GM21390 (cell line): ENCODE measurements around the gene SNX15.

Experiments
- ATAC-seq: cut with Tn5 transposase; IDR thresholded peaks from one replicate; pipeline ENCODE4 v1.9.1; 2021; ENCODE audit not compliant: unreplicated experiment

The SNX15 gene

DNA sequence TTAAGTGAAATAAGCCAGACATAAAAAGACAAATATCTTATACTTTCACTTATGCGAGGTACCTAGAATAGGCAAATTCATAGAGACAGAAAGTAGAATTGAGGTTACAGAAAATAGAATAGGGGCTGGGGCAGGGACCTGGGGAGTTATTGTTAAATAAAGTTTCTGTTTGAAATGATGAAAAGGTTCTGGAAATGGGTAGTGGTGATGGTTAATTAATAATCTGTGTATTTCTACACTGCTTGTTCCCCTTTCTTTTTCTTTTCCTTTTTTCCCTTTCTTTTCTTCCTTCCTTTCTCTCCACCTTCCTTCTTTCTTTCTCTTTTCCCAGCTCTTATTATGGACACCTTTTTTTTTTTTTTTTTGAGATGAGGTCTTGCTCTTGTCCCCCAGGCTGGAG is 28.3 kb downstream of the SNX15 start:
- no peak for ATAC-seq

DNA sequence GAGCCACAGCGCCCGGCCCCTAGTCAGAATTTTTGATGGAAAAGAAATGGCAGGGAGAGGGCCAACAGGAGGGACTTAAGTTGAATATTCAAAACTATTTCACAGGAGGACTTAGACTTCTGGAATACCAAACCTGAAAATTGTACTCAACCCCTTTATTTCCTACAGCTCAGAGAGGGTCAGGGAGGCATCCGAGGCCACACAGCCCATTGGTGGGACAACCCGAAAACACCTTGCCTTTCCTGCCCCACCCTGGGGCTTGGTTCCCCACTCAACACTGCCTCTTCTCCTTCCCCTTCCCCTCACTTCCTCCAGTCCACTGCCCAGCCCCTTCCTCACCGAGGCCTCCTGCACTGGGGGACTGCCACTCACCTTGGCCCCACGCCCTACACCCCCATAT is 29.8 kb downstream of the SNX15 start:
- no peak for ATAC-seq

DNA sequence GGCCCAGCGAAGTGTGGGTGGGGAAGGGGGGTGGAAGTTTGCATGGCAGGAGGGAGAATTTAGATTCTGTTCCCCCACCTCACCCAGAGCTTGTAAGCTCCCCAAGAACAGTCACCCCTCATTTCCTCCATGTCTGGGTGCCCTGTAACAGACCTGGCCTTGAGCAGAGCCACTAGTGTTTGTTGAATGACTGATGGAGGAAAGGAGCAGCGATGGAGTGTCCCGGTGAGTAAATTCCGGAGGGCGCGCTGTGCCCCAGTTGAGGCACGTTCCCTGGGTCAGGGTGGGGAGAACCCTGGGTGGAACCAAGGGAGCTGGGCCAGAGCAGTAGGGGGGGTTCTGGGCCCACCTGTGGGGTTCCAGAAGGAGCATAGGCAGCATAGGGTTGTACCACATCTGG is 30.3 kb downstream of the SNX15 start:
- ATAC-seq, result no peak

DNA sequence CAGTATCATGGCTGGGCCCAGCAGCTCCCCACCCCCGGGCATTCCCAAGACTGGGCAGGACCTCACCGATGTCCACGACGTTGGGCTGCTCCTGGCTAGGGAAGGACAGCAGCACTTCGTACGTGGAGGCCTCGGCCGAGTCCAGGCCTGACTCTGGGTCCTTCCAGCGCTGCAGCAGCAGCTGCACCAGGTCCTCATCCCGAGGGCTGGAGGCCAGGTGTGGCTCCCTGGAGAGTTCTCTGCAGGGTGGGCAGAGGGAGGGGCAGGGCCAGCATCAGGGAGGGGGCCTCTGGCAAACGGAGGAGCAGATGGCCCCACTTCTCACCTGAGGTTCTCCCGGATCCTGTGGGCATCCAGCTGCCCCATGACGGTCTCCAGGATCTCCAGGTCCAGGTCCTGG is 30.8 kb downstream of the SNX15 start:
- no peak for ATAC-seq

DNA sequence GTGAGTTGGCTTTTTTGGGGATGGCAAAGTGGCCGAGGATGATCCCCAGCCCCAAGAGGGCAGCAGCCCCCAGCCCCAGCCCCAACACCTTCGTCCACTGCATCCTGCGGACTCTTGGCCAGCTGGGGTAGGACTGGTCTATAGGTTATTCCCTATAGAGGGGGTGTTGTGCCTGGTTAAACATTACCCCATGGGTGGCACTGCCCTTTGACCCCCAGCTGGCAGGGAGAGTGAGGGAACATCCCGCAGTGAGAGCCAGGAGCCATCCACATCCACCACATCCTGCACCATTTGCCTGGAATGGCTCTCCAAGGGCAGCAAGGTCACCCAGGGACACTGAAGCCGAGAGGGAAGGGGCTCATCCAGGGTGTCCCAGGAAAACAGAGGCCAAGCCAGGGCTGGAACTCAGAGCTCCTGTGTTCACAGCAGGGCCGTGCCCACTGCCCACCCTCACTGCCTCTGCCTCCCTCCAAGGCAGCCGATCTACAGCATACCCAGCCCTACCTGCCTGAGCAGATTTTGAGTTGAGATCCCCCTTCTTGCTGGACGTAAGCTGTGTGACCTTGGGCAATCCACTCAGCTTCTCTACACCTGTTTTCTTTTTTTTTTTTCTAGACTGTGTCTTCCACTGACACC is 31.3 kb downstream of the SNX15 start, which contains the start of gene NAALADL1:
NAALADL1 (minus strand) TSS at position 135 of the 636 bp plus-strand sequence; CDS start at position 103, 32 bp downstream.
- ATAC-seq, result no peak

DNA sequence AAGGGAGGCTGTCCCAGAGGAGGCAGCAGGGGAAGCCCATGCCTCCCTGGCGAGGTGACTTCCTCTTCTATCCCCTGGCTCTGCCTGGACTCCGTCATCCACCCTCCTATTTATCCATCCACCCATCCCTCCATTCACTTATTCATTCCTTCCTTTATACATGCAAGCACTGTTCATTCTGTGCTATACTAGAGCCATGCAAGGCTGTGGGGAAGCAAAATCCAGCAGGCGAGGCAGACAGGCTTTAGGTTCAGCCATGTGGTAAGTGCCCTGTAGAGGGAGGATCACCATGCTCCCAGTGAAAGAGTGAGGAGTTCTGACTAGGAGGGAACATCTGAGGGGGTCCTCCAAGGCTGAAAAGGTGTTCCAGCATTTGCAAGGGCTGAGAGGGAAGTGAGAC is 32.3 kb downstream of the SNX15 start:
- ATAC-seq, result no peak

DNA sequence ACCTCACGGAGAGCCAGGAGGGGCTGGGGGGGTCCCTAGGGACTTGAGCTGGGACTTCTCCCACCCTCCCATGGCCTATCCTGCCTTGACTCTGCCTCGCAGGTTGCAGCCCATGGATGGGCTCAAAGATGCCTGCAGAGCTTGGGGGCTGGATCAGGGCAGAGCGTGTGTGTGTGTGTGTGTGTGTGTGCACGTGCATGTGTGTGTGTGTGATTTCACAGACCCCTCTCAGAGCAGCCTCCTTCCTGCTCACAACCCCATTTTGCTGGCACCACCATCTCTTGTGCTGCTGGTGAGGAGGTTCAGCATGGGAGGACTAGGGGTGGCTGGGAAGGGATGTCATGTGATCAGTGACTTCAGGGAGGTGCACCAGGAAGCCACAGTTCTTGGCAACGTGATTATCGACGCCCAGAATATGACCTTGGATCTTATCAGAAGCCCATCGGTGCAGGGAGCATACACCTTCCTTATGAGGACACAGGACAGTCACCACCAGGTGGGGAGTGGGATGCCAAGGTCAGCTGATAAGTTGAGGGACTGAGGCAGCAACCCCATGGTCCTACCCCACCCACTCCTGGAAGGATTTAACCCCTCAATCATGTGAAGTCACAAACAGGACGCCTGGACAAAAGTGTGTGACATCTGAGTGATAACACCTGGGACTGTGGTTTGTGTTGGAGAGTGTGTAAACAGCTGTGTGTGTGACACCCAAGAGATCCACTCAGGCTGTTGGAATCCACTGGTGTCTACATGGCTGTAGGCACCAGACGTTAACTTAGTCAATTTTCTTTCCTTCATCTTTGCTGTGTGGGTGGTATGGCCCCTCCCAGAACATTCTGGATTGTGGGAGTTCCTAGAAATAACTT is 33.0 kb downstream of the SNX15 start:
- ATAC-seq, result no peak

DNA sequence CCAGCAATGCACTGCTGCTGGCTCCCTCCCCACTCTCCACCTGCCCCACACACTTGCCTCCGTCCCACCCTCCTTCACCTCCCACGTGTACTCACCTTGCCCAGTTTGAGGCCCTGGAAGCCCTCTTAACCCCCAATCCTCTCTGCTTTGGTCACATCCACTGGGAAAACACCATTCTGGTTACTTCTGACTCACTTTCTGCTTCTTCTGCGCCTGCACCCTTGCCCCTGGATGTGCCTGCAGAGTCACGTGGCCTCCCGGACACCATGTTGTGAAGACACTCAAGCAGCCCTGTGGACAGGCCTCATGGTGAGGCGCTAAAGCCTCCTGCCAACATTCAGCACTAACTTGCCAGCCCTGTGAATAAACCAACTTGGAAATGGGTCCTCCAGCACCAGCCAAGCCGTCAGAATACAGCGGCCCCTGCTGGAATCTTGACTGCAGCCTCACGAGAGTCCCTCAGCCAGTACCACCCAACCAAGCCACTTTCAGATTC is 33.7 kb downstream of the SNX15 start:
- ATAC-seq, result no peak

DNA sequence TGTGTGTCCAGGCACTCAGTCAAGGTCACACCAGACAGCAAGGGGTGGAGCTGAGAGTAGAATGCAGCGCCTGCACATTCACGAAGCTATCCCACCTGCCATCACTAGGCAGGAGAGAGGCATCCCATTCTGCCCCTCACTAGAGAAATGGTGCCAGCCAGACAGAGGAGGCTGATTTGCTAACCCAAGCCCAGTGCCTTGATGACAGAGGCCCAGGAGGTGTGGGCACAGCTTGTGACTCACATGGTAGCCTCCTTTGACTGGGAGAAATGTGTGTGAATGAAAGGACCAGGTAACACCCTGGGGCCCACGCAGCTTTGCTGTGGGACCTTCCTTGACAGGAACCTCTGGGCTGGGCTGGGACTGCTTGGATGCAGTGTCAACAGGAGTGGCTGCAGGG is 36.3 kb downstream of the SNX15 start:
- no peak for ATAC-seq

DNA sequence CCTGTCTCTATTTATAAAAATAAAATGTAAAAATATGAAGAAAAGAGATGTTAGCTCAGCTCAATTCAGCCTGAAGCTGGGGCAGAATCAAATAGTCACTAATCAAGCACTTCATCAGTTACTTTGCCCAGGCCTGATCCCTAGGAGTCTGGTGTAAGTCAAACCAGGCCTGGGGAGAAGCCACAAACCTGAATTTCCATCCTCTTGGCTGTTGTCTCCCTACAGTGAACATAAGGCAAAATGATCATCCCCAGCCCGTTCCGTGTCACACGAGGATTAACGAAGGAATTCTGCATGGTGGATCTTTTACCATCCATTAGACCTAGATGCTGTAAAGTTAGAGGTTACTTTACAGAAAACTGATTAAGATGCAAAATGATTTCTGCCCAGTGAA is 37.6 kb downstream of the SNX15 start:
- ATAC-seq, result no peak

DNA sequence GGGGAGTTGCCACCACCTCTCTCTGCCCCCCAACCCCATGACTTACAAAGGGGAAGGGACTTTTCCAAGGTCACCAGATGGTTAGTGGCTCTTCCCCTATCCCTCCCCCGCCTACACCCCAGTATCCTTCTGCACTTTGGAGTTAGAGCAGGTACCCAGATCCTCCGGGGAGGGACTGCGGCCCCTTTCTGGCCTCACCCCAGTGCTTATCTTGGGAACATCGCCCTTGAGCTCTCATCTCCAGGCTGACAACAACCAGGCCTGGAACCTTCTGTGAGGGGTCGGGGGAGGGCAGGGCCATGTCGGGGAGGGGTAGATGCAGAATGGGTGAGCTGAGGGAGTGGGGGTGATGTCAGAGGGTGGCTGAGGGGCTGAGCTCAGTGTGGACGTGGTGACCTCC is 38.6 kb downstream of the SNX15 start:
- ATAC-seq, result no peak

DNA sequence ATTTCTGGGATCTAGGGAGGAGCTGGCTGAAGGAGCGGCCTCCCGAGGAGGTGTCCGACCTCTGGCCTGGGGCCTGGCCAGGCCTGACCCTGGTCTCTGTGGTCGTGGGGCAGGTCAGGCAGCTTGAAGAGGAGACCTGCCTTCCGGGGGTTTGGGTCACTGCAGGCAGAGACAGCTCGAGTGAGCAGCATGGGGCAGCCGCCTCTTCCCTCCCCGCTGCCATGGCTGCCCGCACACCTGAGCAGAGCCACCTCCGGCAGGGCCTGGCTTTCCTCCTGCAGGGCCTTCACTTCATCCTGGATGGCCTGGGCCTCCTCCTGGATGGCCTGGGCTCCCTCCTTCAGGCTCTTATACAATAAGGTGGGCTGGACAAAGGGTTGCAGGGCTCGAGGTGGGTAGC is 39.1 kb downstream of the SNX15 start:
- no peak for ATAC-seq

DNA sequence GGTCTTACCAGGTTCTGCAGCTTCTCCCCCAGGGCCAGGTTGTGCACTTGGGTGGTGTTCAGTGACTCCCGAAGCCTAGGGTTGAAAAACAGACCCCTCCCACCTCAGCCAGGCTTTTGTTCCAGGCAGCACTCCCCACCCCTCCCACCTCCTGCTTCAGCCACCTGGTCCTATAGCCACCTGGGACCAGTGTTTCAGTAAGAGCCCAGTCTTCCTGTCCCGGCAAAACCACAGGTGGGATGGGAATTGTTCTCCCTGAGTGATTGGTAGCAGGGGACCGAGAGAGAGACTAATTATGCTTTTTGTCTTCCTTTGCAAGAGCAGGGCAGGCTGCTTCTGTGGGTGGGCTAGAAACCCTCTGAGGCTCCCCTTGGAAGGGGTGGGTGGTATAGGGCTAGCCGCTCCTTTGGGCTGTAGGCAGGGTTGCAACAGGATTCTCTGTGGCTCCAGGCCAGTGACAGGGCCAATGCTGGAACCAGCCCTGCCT is 39.6 kb downstream of the SNX15 start:
- ATAC-seq, result no peak

DNA sequence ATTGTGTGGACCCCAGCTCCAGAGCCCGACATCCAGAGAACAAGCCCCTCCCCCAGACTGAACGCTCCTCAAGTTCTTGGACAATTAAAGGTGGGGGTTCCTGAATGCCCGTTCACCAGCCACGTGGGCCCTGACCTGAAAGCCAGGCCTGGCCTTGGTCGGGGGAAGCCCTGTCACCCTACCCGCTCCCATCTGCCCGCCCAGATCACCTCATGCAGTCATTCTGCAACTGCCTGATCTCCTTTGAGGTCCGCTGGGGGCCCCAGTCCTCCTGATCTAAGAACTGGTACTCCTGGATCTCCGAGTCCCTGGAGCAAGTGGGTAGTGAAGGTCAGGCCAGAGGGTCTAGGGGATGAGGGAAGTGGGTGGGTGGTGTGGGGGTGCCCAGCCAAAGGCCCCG is 40.2 kb downstream of the SNX15 start:
- no peak for ATAC-seq

DNA sequence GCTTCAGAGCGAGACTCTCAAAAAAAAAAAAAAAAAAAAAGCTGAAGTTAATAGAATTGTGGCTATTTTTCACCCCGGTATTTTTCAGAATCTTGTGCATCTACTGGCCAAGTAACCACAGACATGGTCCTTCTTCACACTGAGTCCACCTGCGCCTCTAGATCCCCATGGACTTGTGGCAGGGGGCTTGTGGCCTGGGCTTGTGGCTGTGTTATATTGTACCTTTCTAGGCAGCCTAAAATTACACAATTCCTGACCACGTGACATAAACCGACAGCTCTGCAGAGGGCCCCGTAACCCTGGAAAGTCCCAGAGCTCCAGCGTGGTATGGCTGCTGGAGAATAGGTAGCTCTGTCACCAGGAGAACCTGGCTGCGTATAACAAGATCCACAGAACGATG is 42.0 kb downstream of the SNX15 start:
- ATAC-seq, result no peak

DNA sequence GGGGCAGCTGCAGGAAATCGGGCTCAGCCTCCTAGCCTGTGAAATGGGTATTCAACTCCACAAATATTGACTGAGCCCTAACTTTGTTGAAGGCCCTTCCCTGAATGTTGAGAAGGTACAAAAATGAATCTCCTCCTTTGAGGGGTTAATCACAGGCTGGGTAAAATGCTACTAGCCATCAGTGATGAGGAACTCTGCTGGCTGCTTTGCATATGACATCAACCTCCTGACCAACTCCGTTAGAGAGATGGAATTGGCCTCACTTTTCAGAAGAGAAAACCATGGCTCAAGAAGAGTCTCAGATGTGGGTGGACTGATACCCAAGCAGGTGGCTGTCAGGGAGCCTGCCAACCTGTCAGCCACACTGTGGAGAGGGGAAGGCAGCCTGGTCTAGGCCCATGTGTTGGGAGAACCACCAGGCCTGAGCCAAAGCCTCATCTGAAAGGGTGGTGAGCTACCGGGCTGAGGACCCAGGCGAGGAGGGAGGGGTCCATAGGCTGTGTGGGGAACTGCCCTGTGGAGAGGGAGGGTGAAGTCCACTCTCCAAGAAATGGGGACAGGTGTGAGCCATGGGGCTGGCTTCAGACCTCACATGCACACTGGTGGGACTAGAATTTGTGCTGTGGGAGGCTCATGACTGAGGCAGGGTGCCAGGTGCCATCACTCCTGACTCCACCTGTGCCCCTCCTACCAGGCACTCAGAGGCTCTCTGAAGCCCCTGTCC is 44.8 kb downstream of the SNX15 start:
- ATAC-seq, result no peak

DNA sequence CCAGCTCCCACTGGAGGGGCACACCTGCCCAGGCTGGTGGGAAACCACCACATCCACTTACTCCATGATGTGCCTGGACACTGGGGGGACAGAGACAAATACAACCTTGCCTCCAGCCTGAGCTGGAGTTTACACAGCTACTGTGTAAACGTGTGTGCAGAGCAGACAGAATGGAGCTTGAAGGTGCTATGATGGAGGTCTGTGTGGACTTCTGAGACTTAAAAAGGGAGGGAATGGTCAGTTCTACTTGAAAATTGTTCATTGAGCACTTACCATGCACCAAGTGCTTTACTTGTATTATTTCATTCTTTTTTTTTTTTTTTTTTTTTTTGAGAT is 45.4 kb downstream of the SNX15 start:
- no peak for ATAC-seq

DNA sequence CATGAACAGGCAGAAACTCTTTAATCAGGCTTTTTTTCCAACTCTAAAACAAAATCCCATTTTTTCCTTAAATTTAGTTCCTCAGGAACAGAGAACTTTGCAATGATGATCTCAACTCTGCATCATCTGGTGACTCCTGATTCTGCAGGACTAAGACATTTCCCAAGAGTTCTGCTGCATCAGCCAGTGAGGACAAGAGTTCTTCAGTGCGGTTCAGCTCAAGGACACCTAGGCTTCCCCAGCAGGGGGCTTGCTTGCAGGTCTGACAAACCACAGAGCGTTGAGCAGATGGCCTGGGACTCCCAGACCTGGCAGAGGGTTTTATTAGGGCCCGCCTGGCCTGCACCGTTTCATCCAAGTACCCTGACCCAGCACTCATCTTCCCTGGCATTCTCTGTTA is 50.2 kb downstream of the SNX15 start:
- ATAC-seq, result no peak

DNA sequence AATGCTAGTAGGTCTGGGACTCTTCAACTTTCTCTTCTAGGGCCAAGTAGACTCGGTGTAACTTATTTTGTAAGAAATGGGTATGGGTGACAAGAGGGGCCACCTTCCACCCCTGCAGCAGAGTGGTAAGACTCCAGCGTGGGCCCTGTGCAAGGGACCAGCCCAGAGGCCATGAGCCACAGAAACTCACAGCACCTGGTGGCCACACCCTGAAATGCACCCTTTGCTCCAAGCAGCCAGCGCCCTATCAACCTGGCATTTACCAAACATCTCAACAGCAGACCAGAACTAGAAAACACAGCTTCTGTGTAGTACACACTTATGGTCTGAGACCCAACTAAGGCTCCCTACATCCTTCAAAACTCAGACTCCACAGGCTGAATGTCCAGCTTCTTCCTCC is 50.9 kb downstream of the SNX15 start:
- no peak for ATAC-seq

DNA sequence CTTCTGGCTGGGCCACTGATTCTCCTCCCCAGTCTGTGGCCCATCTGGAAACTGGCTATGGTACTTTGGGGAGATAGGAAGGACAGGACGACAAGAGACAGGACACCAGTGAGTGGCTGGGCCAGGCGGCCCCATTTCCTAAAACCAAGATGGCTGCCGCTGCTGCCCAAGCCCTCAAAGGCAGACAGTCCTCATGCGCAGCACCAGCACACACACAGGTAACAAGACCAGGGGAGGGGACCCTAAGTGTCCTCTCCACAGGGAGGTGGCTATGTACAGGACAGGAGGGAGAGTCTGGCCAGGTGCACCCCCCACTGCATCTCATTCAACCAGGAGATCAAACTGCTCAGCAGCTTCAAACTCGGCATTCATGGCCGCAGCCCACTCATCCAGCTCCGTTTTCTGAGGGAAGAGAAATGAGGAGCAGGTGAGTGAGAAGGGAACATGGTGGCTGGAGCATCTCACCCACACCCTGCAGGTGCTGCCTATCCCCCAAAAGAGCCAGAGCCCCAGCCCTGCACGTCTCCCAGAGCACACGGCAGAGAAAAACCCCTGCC is 51.6 kb downstream of the SNX15 start:
- no peak for ATAC-seq

DNA sequence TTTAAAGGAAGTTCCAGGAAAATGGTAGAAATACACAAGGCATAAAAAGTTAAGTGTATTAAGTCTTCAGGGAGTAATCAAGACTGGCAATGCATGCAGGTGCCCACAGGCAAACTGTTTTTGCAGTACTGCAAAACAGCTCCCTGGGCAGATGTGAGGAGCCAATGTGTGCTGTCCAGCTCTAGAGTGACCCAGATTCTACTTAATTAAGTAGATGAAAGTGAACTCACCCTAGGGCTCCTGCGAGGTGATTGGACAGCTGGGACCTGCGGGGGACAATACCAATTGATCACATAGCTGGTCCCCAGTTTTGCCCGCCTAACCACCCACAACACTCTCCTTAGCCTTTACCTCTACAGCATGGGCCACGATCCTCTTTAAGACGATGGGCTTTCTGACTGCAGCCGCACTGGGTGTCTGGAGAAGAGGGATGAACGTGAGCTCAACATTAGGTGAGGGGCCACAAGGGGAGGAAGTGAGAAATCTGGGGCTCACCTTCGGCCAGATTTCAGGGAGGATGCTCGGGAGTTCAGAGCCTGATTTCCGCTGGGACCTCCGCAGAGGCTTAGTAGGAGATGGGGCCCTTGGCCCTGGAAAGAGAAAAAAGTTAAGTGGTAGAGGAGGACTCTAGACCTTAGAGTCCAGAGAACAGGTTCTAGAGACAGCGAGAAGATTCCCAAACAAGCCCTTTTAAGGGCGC is 56.0 kb downstream of the SNX15 start:
- ATAC-seq, result no peak
